H4 (cell line): ENCODE measurements around the gene OR51V1. TPM values are rescaled to one million over a fixed set of nuclear protein-coding genes. Genes with fewer than 3 reads are reported as not detected.

Experiments
- DNase-seq: peaks from one replicate; pipeline ENCODE4 v3.0.0-alpha.2; 2015; ENCODE audit warnings: low spot score
- total RNA-seq: library from RNA; depleted of rRNA; stranded (reverse); fragments of >200 nt; shearing (Covaris generic); gene quantifications from 2 replicates; pipeline ENCODE4 v1.2.3, GENCODE V29; 2014

OR51V1 gene
- total RNA-seq, 1 experiment from 2014 or later, result not detected

- no peak for DNase-seq
These were observed 30.6 kb upstream of the OR51V1 start for GRCh38 chr11:5231111-5231510.

- no peak for DNase-seq
These were observed 29.8 kb upstream of the OR51V1 start for GRCh38 chr11:5230266-5230665.

- DNase-seq, result no peak
These were observed 29.3 kb upstream of the OR51V1 start for GRCh38 chr11:5229796-5230195.

GRCh38 chr11:5229356-5229755 is 28.9 kb upstream of the OR51V1 start:
- DNase-seq, result no peak

- no peak for DNase-seq
These were observed 27.6 kb upstream of the OR51V1 start for GRCh38 chr11:5228124-5228523.

GRCh38 chr11:5227681-5228080 is 27.2 kb upstream of the OR51V1 start:
- no peak for DNase-seq

- DNase-seq, result no peak
These were observed 26.3 kb upstream of the OR51V1 start, which contains the start of gene HBB for GRCh38 chr11:5226732-5227310. TSS of gene HBB (minus strand) at chr11:5227071. CDS start at chr11:5227021, 50 bp downstream.

- DNase-seq, result no peak
These were observed 25.0 kb upstream of the OR51V1 start for GRCh38 chr11:5225480-5225871.

- no peak for DNase-seq
These were observed 24.3 kb upstream of the OR51V1 start for GRCh38 chr11:5224538-5225479.

GRCh38 chr11:5223686-5224085 is 23.2 kb upstream of the OR51V1 start:
- DNase-seq, result no peak

GRCh38 chr11:5223146-5223545 is 22.7 kb upstream of the OR51V1 start:
- no peak for DNase-seq

GRCh38 chr11:5210376-5210885 is 9.9 kb upstream of the OR51V1 start:
- DNase-seq, result no peak

- peak; percentile 61 for DNase-seq
These were observed 4.3 kb upstream of the OR51V1 start for GRCh38 chr11:5204787-5205186.

GRCh38 chr11:5203366-5203765 is 2.9 kb upstream of the OR51V1 start:
- no peak for DNase-seq

- no peak for DNase-seq
These were observed 2.2 kb downstream of the OR51V1 start for GRCh38 chr11:5198285-5198684.

- DNase-seq, result no peak
These were observed 2.9 kb downstream of the OR51V1 start for GRCh38 chr11:5197536-5197935.

GRCh38 chr11:5196731-5197130 is 3.8 kb downstream of the OR51V1 start:
- no peak for DNase-seq

- no peak for DNase-seq
These were observed 4.4 kb downstream of the OR51V1 start for GRCh38 chr11:5196067-5196466.

GRCh38 chr11:5192738-5193137 is 7.7 kb downstream of the OR51V1 start:
- DNase-seq, result no peak

- DNase-seq, result no peak
These were observed 12.3 kb downstream of the OR51V1 start for GRCh38 chr11:5188201-5188600.

- DNase-seq, result no peak
These were observed 22.2 kb downstream of the OR51V1 start for GRCh38 chr11:5178046-5178837.

GRCh38 chr11:5174934-5175333 is 25.5 kb downstream of the OR51V1 start:
- DNase-seq, result no peak
